ENCODE data around the gene C1orf174.
A peak's percentile ranks its signal among the peaks of the same experiment; 100 is the strongest.

Gene C1orf174

DNA sequence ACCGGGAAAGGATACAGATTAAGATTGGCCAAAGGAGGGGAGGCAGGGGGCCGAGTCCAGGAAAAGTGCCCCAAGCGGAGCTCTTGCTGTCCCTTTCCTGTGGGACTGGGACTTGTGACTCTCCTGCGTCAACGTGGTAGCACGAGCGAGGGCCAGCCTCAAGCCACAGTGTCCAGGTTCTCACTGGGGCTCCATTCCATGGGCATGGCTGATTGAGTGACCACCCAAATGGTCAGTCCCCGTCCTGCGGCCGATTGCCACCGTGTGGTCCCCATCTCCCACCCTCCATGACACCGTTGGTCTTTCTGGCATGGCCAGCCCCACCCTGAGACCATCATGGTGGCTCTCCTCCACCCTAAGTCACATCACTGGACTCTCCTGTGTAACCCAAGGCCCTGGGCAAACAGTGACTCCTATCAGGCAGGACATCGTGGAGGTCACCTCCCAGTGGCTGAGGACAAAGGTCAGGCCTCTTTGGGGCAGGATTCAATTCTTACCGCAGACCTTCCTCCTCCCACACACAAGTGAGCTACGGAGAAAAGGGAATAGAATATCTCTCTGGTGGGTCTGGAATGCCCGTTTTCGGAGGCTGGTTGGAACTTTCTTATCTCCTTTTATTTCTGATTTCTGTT lies 8.9 kb upstream of the C1orf174 start:
- no peak for DNase-seq

DNA sequence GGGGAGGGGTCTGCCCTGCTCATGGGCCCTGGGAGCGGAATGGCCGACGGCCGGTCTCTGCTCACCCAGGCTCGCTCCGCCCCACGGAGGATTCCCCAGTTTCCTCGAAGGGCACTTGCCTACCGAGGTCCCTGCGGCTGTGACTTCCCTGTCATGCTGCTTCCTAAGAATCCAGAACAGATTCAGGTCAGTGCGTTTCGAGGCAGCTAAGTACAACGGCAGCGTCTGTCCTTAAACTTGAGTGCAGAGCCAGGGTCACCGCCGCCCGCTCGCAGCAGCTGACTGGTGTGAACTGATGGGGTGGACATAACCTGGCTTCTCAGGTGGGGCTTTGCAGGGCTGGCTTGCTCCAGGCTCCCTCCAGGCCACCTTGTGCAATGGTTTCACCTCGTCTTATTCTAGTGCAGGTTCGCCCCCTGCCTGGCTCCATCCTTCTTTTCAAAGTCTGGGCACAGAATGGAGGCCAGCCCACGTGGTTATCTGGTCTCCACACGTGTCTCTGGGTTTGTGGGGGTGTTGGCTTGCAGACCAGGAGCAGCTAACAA lies 7.6 kb upstream of the C1orf174 start:
- no peak for DNase-seq

DNA sequence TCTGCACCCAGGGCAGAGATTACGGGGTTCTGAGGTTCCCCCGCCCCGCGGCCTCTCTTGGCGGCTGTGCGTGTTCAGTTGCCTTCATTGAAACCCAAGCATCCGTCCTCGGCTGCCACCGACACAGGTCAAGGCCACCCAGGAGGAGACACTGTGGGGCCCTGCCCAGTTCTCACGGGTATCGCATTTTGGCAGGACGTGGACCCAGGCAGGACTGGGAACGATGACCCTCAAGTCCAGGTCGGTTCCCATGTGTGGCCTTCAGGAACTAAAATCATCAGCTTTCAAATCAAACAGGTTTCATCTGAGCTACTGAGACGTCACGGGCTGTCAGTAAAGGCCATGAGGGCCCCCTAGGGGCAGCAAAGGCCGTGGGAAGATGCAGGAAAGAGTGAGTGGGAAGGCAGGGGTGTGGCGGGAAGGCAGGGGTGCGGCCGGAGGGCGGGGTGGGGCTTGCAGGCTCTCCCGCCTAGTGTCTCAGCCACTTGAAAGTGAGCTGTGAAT lies 7.0 kb upstream of the C1orf174 start:
- DNase-seq, result no peak

DNA sequence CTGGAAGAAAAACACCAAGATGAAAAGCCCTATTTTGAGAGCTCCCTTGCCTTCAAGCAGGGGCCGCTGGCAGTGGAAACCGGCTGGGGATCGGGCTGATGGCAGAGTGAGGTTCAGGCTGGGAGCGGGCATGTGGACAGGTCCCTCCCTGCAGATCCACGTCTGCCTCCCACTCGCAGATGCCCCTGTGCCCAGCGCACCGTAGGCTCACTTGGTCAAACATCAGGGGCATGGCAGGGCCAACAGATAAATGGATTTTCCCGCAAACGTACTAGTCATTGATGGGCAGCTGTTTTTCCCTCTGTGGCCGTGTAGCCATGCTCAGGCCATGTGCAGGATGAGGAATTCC lies 6.6 kb upstream of the C1orf174 start:
- no peak for DNase-seq

DNA sequence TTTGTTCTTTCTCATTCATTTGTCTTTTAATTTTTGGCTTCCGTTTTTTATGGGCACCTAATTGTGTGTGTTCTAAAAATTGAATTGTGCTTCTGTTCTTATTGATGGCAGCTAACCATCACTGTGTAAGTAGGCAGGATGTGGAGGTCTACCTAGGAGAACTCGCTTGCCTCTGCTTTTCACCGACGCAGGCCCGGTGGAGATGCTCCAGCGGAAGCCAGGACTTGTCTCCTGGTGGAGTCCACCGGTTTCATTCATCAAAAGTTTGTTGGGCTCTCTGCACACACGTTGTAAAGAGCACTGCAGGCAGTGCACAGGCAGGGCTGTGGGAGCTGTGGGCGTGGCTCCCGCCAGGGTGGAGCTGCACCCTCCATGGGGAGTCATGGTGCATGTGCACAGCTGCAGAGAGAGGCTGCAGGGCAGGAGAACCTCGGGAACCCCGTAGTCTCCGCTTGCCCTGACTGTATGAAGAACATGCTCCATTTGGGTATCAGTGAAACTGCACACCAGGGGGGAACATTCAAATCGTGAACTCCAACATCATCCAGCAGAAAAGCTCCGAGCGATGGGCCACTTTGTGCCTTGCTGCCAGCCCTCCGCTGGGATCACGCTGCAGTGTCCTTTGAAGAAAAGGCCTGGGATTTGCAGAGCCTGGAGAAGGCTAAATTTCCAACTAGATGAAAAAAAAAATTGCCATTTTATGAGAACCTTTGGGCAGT lies 6.0 kb upstream of the C1orf174 start:
- DNase-seq, result no peak

DNA sequence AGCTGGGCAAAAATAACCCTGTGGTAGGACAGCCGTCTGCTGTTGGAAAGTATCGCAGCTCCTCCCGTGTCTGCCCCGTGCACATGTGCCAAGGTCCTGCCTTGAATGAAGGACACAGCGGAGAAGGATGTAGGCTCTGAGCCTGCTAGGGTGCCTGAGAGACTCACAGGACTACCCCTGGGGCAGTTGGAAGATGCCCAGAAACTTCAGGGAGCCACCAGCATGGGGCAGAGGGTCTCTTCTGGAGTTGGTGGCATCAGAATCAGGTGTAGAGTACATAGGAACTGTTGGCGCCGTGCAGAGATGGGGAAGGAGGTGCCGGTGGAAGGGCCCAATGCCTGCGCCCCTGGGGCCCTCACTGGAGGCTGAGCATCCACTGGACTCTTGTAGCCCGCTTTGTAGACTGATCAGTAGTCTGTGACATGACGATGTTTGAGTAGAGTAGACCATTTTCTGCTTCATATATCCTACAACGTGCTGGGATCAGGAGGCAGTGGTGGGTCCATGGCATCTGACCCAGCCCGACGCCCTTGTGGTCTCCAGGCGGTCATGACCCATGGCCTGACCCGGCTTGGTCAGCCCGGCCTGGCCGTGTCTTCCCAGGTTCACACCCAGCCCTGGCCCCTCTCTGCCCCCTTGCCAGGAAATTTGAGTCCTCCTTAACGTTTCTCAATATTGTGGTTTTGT lies 5.3 kb upstream of the C1orf174 start:
- DNase-seq, result no peak

DNA sequence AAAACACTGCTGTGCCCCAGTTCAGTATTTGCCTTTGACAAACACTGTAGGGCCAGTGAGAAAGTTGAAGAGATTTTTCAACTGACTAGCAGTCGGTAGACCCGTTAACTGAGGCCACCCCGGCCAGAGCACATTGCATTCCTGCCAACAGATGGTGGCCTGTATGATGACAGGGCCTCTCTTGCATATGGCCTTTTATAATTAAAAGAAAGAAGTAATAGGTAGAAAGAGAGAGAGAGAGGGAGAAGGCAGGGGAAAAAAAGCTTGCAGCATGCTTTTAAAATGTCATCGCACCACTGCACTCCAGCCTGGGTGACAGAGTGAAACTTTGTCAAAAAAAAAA lies 4.7 kb upstream of the C1orf174 start:
- DNase-seq, result no peak

DNA sequence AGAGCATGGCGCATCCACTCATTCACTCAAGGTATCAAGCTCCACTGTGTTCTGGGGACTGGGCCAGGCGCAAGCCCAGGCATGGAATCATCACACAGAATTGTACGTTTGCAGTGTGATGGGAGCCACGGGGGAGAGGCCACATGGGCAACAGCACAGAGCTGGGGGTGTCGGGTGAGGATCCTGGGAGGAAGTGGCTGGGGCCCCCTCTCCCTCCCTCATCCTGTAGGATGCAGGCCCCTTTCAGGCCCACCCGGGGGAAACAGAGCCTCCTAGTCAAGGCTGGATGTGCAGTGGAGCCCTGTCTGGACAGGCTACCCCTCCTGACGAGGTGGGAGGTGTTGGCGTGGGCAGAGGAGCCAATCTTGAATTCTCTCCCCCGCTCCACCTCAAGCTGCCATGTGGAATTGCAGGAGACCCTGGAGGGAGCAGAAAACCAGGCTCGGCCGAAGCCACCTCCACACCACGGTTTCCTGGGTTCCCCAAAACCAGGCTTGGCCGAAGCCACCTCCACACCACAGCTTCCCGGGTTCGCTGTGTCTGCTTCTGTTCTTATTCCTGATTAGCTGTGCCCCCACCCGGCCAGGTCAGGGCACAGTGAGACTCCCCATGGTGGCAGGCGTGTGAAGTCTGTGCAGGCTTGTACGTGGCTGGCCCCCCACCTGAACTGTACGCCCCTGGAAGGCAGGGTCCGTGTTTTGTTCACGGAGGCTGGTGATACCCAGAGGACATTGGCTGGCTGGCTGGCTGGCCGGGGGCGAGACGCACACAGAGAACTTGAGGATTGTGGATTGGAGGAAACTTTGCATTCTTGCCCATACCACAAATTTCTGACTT lies 4.2 kb upstream of the C1orf174 start:
- peak in 1 of 2 experiments; percentile 10 for DNase-seq

DNA sequence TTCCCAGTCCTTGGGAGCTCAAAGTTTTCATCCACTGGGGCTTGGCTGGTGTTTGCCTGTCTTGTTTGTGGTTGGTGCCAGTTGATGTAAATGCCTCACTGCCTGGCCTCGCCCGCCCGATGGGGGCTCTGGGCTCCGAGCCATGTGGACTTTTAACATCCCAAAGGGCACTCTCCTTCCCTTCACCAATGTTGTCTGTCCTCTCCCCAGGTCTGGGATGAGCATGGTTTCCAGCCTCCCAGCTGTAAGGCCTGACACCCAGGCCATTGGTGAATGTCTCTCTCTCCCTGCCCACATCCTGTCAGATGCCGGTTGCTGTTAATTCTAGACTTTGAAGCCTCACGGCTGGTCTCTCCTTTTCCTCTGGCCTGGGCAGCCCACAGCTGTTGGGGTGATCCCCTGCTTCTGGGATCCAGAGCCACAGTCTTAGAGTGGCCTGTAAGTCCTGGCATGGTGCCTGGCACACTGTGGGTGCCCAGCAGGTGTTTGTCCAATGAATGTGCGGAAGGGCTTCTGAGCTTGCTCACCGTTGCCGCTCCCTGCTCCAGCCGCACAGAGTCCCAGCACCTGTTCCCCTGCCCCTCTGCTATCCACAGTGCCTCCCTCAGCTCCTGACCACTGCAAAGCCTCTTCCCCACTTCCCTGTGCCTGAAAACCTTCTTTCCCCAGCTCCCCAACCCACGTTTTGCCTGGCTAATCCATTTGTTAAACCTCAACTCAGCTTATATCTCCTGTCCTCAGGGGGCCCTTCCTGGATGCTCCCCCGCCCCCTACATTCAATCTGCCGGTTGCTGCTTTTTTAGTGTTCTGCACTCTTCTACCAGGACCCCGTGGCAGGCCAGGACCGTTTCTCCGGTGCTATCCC lies 3.3 kb upstream of the C1orf174 start:
- DNase-seq, result peak; percentile 71 to 89

DNA sequence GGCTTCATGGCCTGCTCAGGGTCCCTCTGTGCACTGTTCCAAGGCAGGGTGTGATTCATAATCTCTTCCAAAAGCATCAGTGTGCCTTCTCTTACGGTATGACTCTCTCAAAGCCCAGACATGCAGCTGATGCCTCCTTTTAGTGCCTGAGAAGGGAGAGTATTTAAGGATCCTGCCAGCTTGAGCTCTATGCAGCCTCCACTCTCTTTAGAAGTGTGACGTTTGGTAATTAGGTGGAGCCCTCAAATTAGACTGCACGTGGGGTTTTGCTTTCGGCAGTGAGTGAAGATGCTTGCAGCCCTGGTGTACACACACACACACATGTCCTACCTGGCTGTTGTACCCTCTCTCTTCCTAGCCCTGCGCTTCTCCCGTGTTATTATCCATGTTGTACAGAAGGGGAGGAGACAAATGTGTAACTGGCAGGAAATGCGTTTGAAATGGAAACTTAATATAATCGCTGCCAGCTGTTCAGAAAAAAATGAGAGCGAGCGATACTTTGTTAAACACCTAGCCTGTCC lies 2.6 kb upstream of the C1orf174 start:
- DNase-seq, result peak; percentile 27 to 51

DNA sequence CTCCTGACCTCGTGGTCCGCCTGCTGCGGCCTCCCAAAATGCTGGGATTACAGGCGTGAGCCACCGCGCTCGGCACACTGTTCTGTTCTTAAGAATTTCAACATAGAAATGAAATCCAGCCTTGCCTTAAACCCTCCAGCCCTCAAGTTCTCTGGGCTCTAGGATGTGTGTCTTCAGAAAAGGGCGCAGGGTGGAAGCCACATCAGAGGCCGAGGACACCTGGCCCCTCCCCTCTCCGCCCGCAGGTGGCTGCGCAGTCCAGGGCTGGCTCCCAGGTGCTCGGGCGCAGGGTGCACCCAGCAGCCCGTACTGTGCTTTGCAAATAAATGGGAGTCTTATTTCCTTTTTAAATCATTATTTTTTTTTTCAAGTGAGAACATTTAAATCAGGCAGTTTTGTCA lies 2.0 kb upstream of the C1orf174 start:
- no peak for DNase-seq

DNA sequence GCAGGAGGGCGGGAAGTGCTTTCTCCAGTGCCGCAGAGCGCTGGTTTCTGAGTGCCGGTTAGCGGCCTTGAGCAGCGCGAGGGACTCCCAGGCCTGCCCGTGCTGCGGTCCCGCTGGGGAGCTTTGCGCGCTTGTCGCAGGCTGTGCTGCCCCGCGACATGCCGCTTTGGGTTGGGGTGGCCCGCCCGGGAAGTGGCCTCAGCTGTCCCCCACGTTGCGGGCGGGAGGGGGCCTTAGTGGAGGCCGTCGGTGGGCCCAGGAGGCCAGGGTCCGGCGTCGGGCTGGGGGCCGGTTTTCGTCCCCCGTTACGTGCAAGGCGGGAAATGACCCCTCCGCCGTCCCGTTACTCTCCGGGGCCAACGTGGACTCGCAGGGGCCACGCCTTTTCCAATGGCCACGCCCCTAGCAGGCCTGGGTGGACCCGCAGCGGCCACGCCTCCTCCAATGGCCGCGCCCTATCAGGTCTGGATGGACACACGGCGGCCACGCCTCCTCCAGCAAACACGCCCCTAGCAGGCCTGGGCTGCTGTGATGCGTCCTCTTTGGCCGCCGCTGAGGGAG lies 977 bp upstream of the C1orf174 start:
- DNase-seq, result peak; percentile 89 to 92

DNA sequence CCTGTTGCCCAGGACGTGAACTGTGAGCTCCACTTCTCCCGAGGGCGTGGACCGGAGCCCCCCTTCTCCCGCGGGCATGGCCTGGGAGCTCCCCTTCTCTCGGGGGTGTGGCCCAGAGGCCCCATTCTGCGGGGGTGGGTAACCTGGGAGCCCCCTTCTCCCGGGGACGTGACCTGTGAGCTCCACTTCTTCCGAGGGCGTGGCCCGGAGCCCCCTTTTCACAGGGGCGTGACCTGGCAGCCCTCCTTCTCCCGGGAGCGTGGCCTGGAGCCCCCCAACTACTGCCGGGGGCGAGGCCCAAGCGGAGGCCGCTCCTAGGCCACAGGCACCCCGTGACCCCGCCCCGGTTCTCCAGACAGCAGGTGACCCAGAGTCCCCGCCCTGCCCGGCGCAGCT lies 320 bp downstream of the C1orf174 start:
- DNase-seq, result no peak

DNA sequence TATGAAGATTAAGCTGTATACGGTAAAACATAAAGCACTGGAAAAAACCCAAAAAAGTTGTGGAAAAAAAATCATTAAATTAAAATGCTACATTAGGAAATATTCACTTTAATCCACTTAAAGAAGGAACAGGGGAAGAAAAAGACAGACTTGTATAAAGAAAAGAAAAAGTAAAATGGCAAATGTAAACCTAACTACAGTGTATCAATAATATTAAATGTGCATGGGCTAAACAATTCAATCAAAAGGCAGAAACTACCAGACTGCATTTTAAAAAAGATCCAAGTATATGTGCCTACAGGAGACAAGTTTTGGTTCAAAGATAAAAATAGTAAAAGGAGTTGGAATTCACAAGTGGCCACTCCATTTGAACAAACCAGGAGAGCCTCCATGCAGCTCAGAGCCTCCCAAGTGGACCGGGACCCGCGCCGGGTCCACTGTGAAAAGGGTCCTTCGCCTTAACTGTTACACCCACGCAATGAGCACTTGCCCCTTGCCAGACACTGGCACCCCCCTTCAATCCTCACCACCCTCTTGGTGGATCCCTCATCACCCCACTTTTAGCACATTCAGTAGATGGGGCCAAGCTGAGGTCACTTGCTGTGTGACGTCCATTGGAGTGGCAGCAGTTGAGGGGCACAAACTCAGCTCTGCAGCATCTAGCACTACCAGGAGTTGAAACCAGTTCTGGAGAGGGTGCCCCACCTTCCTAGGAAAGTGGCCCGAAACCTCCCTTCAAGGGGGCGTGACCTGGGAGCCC lies 898 bp downstream of the C1orf174 start:
- no peak for DNase-seq

DNA sequence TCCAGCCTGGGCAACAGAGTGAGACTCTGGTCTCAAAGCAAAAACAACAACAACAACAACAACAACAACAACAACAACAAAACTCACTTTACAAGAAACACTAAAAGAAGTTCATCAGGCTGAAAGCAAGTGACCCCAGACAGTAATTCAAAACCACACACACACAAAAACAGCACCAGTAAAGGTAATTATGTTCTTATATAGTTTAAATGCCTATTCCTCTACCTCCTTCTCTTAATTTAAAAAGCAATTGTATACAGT lies 1.7 kb downstream of the C1orf174 start:
- DNase-seq, result no peak

DNA sequence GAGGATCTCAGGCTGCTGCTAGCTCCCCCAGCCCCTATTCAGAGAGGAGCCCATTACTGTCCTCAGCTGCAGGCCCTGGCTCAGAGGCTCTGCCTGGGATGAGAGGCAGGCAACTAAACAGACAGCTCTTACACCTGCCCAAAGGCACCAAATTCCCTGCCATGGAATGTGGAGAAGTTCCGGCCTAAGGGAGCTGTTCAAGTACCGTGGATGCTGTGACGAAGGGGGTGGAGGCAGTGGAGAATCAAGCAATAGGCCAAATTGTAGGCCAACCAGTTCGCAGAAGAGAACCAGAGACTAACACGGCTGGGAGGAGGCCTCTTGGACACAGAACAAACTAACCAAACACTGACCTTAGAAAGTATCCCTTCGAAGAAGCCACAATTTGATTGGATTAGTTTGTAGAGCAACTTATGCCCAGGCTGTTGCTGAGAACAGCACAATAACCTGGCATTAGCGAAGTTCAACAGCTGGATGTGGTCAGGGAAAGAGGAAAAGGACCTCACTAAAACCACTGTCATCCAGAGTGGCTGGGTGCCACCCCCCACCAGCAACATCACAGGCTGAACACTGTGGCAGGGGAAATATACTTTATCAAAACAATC lies 3.6 kb downstream of the C1orf174 start:
- no peak for DNase-seq

DNA sequence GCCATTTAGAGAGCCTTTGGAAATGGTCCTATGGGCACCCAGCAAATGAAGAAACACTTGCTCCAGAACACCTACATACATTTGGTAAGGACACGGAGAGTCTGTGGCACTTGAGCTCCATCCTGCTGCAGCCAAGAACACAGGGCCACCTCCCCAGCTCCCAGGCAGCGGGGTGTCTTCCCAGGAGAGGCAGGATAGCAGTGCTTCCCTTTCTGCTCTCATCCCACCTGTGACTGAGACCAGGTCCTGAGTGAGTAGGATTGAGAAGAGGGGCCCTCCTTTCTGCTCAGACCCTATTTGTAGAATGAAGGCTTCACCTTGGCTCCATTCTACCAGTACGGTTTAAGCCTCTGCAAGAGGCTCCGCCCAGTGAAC lies 4.1 kb downstream of the C1orf174 start:
- DNase-seq, result no peak

DNA sequence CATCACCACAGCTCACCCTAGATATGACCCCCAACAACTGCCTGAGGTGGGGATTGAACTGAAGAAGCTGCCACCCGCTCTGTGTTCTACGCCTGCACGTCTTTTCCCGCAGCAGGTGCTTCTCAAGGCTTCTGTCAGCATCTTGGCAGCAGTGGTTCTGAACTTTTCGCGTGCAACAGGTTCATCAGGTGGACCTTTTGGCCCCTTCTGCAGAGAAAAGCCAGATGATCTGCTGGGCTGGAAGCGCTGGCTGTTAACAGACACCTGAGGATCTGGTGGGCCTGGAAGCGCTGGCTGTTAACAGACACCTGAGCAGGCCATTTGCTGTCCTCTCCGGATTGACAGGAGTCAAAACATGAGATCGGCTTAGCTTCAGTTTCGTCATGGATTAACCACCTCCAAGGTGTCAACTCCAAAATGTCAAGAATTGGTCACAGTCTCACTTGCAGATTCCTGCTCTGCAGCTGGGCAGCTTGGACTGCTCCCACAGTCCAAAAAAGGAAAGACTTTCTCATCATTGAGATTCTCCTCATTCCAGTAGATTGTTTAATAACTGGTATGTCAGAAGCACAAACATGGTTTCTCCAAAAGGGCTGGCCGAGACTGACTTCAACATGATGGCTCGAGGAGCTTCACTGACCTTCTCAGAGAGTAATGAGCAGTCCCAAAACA lies 4.7 kb downstream of the C1orf174 start:
- DNase-seq, result no peak

DNA sequence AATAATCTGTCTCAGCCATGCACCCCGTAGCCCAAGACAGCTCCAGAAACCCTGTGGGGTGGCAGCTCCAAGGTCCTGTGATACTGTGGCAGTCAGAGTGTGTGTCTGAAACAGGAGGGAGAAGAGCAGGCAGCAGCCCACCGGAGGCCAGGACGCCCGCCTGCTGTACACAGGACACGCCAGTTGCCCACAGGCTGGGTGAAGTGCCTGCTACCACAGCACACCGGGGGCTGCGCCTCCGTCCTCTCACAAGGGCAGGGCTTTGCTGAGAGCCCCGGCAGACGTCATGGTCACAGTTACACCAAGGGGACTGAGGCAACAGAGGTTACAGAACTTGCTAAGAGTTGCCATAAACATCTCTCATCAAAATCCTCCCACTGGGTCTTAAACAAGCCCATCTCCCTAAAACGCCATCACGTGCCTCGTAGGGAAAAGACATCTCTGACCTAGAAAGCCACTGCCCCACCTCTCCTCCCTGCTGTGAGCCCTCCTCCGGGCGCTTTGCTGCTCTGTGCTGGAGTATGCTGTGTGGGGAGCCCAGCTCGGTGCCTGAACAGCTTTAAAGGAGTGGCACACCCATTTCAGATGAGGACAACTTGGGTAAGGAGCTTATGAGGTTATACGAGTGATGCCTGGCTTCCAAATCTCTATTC lies 5.3 kb downstream of the C1orf174 start:
- DNase-seq, result no peak
